HCT116 (cell line): ENCODE results near the gene BORCS5. TPM values are rescaled to one million over a fixed set of nuclear protein-coding genes. Genes with fewer than 3 reads are reported as not detected.
"Not testable (repeated sequence)": the region's sequence is repeated elsewhere in the genome, so short reads cannot be mapped to it uniquely, and the experiment has no call there.

Experiments
- ATAC-seq: fragments of 200-7000 bp; cut with Tn5 transposase; 2 replicates; pipeline ENCODE4 v1.9.1; 2020; ENCODE audit warnings: mild to moderate bottlenecking, moderate library complexity
- BruUV-seq: library from RNA; stranded (reverse); fragments of 400-500 nt; replicated peaks from 2 replicates; lab custom pipeline; 2021; lab: Mats Ljungman, UMichigan
- CTCF ChIA-PET: fragments of 300-600 bp; sonication (Branson Sonifier 250); formaldehyde crosslinking; loops from one replicate; lab custom pipeline; 2021; ENCODE audit warnings: antibody characterized with exemption; lab: Charles Lee
- POLR2A ChIA-PET: fragments of 300-600, 350-600 bp; sonication (Branson Sonifier 250); formaldehyde crosslinking; loops from one replicate; lab custom pipeline; 2021; ENCODE audit warnings: antibody characterized with exemption; lab: Charles Lee
- RAD21 ChIA-PET, 2 experiments: fragments of 300-600 bp; sonication (Branson Sonifier 250); formaldehyde crosslinking; loops; one replicate each; lab custom pipeline; 2023; ENCODE audit warnings: low total read pairs in 2 of 2; ENCODE audit not compliant: uncharacterized antibody in 2 of 2, unreplicated experiment in 2 of 2, low non-redundant PET in 1 of 2; lab: Charles Lee
- DNase-seq: peaks from one replicate; pipeline ENCODE4 v3.0.0-alpha.2; 2010; ENCODE audit warnings: low read depth, low spot score
- H2AFZ ChIP-seq: fragments of 200-600 bp; shearing (Covaris generic), sonication (generic); 2 replicates; pipeline ENCODE4 v1.6.1; 2017; ENCODE audit warnings: low read depth, mixed run types, mixed read lengths, antibody characterized with exemption, low read length; ENCODE audit not compliant: poor library complexity, severe bottlenecking
- H3K27ac ChIP-seq: 2 replicates; pipeline ENCODE4 v1.5.1; 2012; ENCODE audit warnings: low read depth, low read length
- H3K27me3 ChIP-seq: fragments of 200-600 bp; sonication (generic); 2 replicates; pipeline ENCODE4 v1.6.1; 2016; ENCODE audit warnings: mixed run types, low read length, mixed read lengths; ENCODE audit not compliant: insufficient read depth
- H3K36me3 ChIP-seq, 2 experiments: fragments of 200-500 bp in 1 of 2; fragments of 200-600 bp in 1 of 2; sonication (Bioruptor generic) in 1 of 2; sonication (generic) in 1 of 2; 2 replicates each; pipeline versions ENCODE4 v1.5.1 to v1.6.1; 2014 to 2016; ENCODE audit warnings: low read length in 2 of 2, inconsistent platforms in 1 of 2, mixed read lengths in 1 of 2, mixed run types in 1 of 2; ENCODE audit not compliant: insufficient read depth in 2 of 2, control insufficient read depth in 1 of 2
- H3K4me1 ChIP-seq, 2 experiments: fragments of 200-600 bp in 1 of 2; sonication (generic) in 1 of 2; 2 replicates each; pipeline versions ENCODE4 v1.5.1 to v1.6.1; 2012 to 2017; ENCODE audit warnings: low read length in 2 of 2, inconsistent platforms in 1 of 2, mild to moderate bottlenecking in 1 of 2, mixed read lengths in 1 of 2, mixed run types in 1 of 2, moderate library complexity in 1 of 2; ENCODE audit not compliant: insufficient read depth in 2 of 2, control insufficient read depth in 1 of 2
- H3K4me2 ChIP-seq: fragments of 200-600 bp; sonication (generic); 2 replicates; pipeline ENCODE4 v1.6.1; 2017; ENCODE audit warnings: mixed run types, low read length, mixed read lengths
- H3K4me3 ChIP-seq, 2 experiments: fragments of 200-600 bp in 1 of 2; sonication (generic) in 1 of 2; replicated peaks in 1 of 2; 2 replicates each; pipeline ENCODE4 v1.5.1; 2011 to 2016; ENCODE audit warnings: low read length in 2 of 2, control low read depth in 1 of 2, low read depth in 1 of 2, mild to moderate bottlenecking in 1 of 2, mixed read lengths in 1 of 2, mixed run types in 1 of 2
- H3K79me2 ChIP-seq: fragments of 200-600 bp; sonication (generic); 2 replicates; pipeline ENCODE4 v1.6.1; 2017; ENCODE audit warnings: mild to moderate bottlenecking, mixed run types, low read length, moderate library complexity, mixed read lengths; ENCODE audit not compliant: insufficient read depth
- H3K9ac ChIP-seq: fragments of 200-600 bp; sonication (generic); 2 replicates; pipeline ENCODE4 v1.6.1; 2016; ENCODE audit warnings: low read length, mixed read lengths
- H3K9me2 ChIP-seq: fragments of 200-600 bp; sonication (generic), shearing (Covaris generic); 2 replicates; pipeline ENCODE4 v1.6.1; 2017; ENCODE audit warnings: mixed run types, mild to moderate bottlenecking, moderate library complexity; ENCODE audit not compliant: insufficient read depth
- H3K9me3 ChIP-seq, 2 experiments: fragments of 200-500 bp in 1 of 2; fragments of 200-600 bp in 1 of 2; sonication (Bioruptor generic) in 1 of 2; sonication (generic) in 1 of 2; 2 replicates each; pipeline ENCODE4 v1.6.1; 2014 to 2017; ENCODE audit warnings: low read length in 2 of 2, mixed read lengths in 2 of 2, inconsistent platforms in 1 of 2, low read depth in 1 of 2, mild to moderate bottlenecking in 1 of 2, mixed run types in 1 of 2, moderate library complexity in 1 of 2; ENCODE audit not compliant: control insufficient read depth in 1 of 2, insufficient read depth in 1 of 2
- H4K20me1 ChIP-seq: fragments of 200-600 bp; sonication (generic), shearing (Covaris generic); 2 replicates; pipeline ENCODE4 v1.6.1; 2017; ENCODE audit warnings: mixed run types, mild to moderate bottlenecking, moderate library complexity; ENCODE audit not compliant: insufficient read depth
- ELF1 ChIP-seq: IDR thresholded peaks from 2 replicates; pipeline ENCODE4 v1.6.1; 2012; ENCODE audit warnings: low read depth, borderline replicate concordance
- EZH2 ChIP-seq: fragments of 200-600 bp; sonication (generic); IDR thresholded peaks from 2 replicates; pipeline ENCODE4 v1.6.1; 2017; ENCODE audit warnings: antibody characterized with exemption, mixed run types
- MAX ChIP-seq: IDR thresholded peaks from 2 replicates; pipeline ENCODE4 v1.6.1; 2012
- POLR2A ChIP-seq: IDR thresholded peaks from 2 replicates; pipeline ENCODE4 v1.7.0; 2011; ENCODE audit warnings: borderline replicate concordance; ENCODE audit not compliant: insufficient read depth, insufficient read length; ENCODE audit errors: extremely low read depth
- SRF ChIP-seq: IDR thresholded peaks from 2 replicates; pipeline ENCODE4 v1.6.1; 2012; ENCODE audit warnings: low read depth
- TCF7L2 ChIP-seq: IDR thresholded peaks from 2 replicates; pipeline ENCODE4 v1.7.0; 2011; ENCODE audit warnings: borderline replicate concordance, inconsistent platforms; ENCODE audit not compliant: insufficient read depth, insufficient read length; ENCODE audit errors: extremely low read depth
- ZFX ChIP-seq: fragments of 450-650 bp; IDR thresholded peaks from 2 replicates; pipeline ENCODE4 v1.6.1; 2017
- ZNF274 ChIP-seq: fragments of 200-500 bp; sonication (Bioruptor generic); IDR thresholded peaks from 2 replicates; pipeline ENCODE4 v1.6.1; 2014; ENCODE audit warnings: mild to moderate bottlenecking, low read depth, low read length, inconsistent platforms
- intact Hi-C: fragments of 100-400 bp; cut with micrococcal nuclease; formaldehyde crosslinking; loops from 2 replicates; pipeline ENCODE4 v1.10.0; 2022
- total RNA-seq: library from RNA; stranded (reverse); gene quantifications from one replicate; pipeline ENCODE4 v1.2.1, GENCODE V29; 2021; ENCODE audit not compliant: unreplicated experiment

BORCS5 gene
- total RNA-seq, 1 experiment from 2014 or later, result 8.7 TPM

GRCh38 chr12:12349711-12350665 lies 6.9 kb upstream of the BORCS5 start, which contains the start of gene MANSC1 (continued):
- TF ChIP-seq TCF7L2, result no peak
- no peak for TF ChIP-seq ZFX
- TF ChIP-seq EZH2, result no peak
- TF ChIP-seq MAX, result no peak
- TF ChIP-seq SRF, result no peak
- TF ChIP-seq ELF1, result no peak
- no peak for TF ChIP-seq ZNF274

- Histone ChIP-seq H3K36me3 (no peaks in the 10 kb centered on the region), H3K4me3 (no peak overlapping the region), H3K79me2 (no peaks in the 10 kb centered on the region), H3K4me2 (no peak overlapping the region), H3K27me3 (no peaks in the 10 kb centered on the region), H3K9me3 (no peaks in the 10 kb centered on the region), H3K4me1 (no peaks in the 10 kb centered on the region; a peak in 1 of 4 replicates), H3K27ac (no peak overlapping the region), H3K9ac (no peak overlapping the region), H2AFZ (no peak overlapping the region), H3K9me2 (no peaks in the 10 kb centered on the region), H4K20me1 (no peaks in the 10 kb centered on the region)
- no TSS peak for BruUV-seq
- RAD21 ChIA-PET, result no interaction called here
- CTCF ChIA-PET, result no interaction called here
- no peak for ATAC-seq
- DNase-seq, result no peak
- no peak for TF ChIP-seq POLR2A
- POLR2A ChIA-PET, result no interaction called here
- intact Hi-C loops, result no loop called here
Measured at GRCh38 chr12:12350868-12351463, 5.9 kb upstream of the BORCS5 start.

- not testable (repeated sequence) for H3K9me2 ChIP-seq, H3K9me3 ChIP-seq
Measured at GRCh38 chr12:12351468-12352185, 5.3 kb upstream of the BORCS5 start.

More at GRCh38 chr12:12351468-12352185, 5.3 kb upstream of the BORCS5 start:
- H3K4me2 ChIP-seq, POLR2A ChIA-PET, RAD21 ChIA-PET, intact Hi-C loops, H3K36me3 ChIP-seq, H3K9ac ChIP-seq, CTCF ChIA-PET, H2AFZ ChIP-seq, DNase-seq, H3K4me1 ChIP-seq, H3K27ac ChIP-seq, H3K79me2 ChIP-seq, H4K20me1 ChIP-seq, ATAC-seq, H3K4me3 ChIP-seq, H3K27me3 ChIP-seq, BruUV-seq: not testable (repeated sequence)
